Measurements from ENCODE around the gene LDLR. TPM values are rescaled to one million over a fixed set of nuclear protein-coding genes. Genes with fewer than 3 reads are reported as not detected.

LDLR gene
- polyA plus RNA-seq, 2 of the 4 experiments (the other 2 are of a cell fraction) = 29.2 to 55.8 TPM

GRCh38 chr19:11041194-11041593 lies 48.1 kb upstream of the LDLR start:
- Histone ChIP-seq H3K9me3 (no peaks in the 10 kb centered on the region), H3K4me3 (no peak overlapping the region), H3K27ac (no peak overlapping the region), H3K4me1 (no peaks in the 10 kb centered on the region), H3K4me2 (no peak overlapping the region)
- no peak for TF ChIP-seq FOSB (CRISPR knock-in tag; IDR thresholded peaks at IDR 0.05)
- no peak for TF ChIP-seq SREBF2 (IDR thresholded peaks at IDR 0.05)
- no peak for TF ChIP-seq ZC3H11A (IDR thresholded peaks at IDR 0.05)
- no peak for TF ChIP-seq MAFK (IDR thresholded peaks at IDR 0.05; ENCODE audit: partially characterized antibody)
- TF ChIP-seq POLR2A (IDR thresholded peaks at IDR 0.05; ENCODE audit: low read length) = no peak
- TF ChIP-seq JUN (IDR thresholded peaks at IDR 0.05) = no peak
- TF ChIP-seq RFX5 (IDR thresholded peaks at IDR 0.05) = no peak
- TF ChIP-seq CHD4 (IDR thresholded peaks at IDR 0.05; ENCODE audit: borderline replicate concordance) = no peak
- TF ChIP-seq CBX2 (IDR thresholded peaks at IDR 0.05; ENCODE audit: borderline replicate concordance, low read depth) = no peak
- no peak for TF ChIP-seq KDM5A (IDR thresholded peaks at IDR 0.05)
- no peak for TF ChIP-seq ZNF302 (CRISPR knock-in tag; IDR thresholded peaks at IDR 0.05)
- TF ChIP-seq EP300 (IDR thresholded peaks at IDR 0.05) = no peak
- no peak for FAIRE-seq
- DNase-seq (ENCODE audit: low read depth in 1 of 2, low spot score in 1 of 2) = no peak
- ChIA-PET POLR2A (no interaction called here), CTCF (interaction anchor here (1.4 to 1.5 kb wide), 2 partner anchors 13 to 163 kb away, joined by 3 to 4 read pairs; no protein-coding TSS in a partner anchor)
- no peak for ATAC-seq
- WGBS (ENCODE audit: missing lambda C conversion rate) = 98% methylated on average over 22 of the region's 33 CpGs

- ChIA-PET CTCF (interaction anchor here (2.4 kb wide), 1 partner anchor 84 kb away, joined by 6 read pairs; no protein-coding TSS in a partner anchor), POLR2A (no interaction called here)
- ATAC-seq = no peak; a peak in 1 of 6 replicates
- no peak for DNase-seq (ENCODE audit: low read depth in 1 of 2, low spot score in 1 of 2)
- no peak for FAIRE-seq
- H3K4me1 ChIP-seq = no peaks in the 10 kb centered on the region
- H3K4me3 ChIP-seq = no peak overlapping the region
- H3K27ac ChIP-seq = no peak overlapping the region
- no peaks in the 10 kb centered on the region for H3K9me3 ChIP-seq
- TF ChIP-seq SMC3 (IDR thresholded peaks at IDR 0.05) = no peak
- H3K4me2 ChIP-seq = no peak overlapping the region
- WGBS (ENCODE audit: missing lambda C conversion rate) = 92% methylated on average over 13 of the region's 13 CpGs
Measured at GRCh38 chr19:11041966-11042627, 47.2 kb upstream of the LDLR start.

- H3K27ac ChIP-seq = no peak overlapping the region
- H3K4me2 ChIP-seq = no peak overlapping the region
- no peaks in the 10 kb centered on the region for H3K4me1 ChIP-seq
- H3K9me3 ChIP-seq = no peaks in the 10 kb centered on the region
- ChIA-PET POLR2A (no interaction called here), CTCF (interaction anchor here (1.0 to 4.2 kb wide), 4 partner anchors 9 to 82 kb away, joined by 3 to 22 read pairs (median 6); no protein-coding TSS in a partner anchor)
- DNase-seq (ENCODE audit: low read depth in 1 of 2, low spot score in 1 of 2) (no peak), FAIRE-seq (no peak), ATAC-seq (no peak)
- no peak for TF ChIP-seq TFCP2L1 (CRISPR knock-in tag; IDR thresholded peaks at IDR 0.05)
- no peak for TF ChIP-seq ESRRA (IDR thresholded peaks at IDR 0.05; ENCODE audit: borderline replicate concordance, low read length)
- no peak for TF ChIP-seq E2F6 (IDR thresholded peaks at IDR 0.05; ENCODE audit: borderline replicate concordance, low read depth)
- no peak for TF ChIP-seq CTCF (IDR thresholded peaks at IDR 0.05)
- TF ChIP-seq POLR2AphosphoS2 (conservative IDR thresholded peaks at IDR 0.05; ENCODE audit: low read length) = no peak
- no peak for TF ChIP-seq HDAC2 (IDR thresholded peaks at IDR 0.05)
- no peak for TF ChIP-seq CHD2 (IDR thresholded peaks at IDR 0.05; ENCODE audit: low read length, partially characterized antibody)
- no peak for TF ChIP-seq RCOR1 (IDR thresholded peaks at IDR 0.05; ENCODE audit: low read depth, low read length)
- TF ChIP-seq RAD21 (conservative IDR thresholded peaks at IDR 0.05 in 1 of 2, IDR thresholded peaks at IDR 0.05 in 1 of 2) = no peak
- TF ChIP-seq NR3C1 (IDR thresholded peaks at IDR 0.05) = no peak
- TF ChIP-seq HOXA7 (CRISPR knock-in tag; IDR thresholded peaks at IDR 0.05) = no peak
- no peak for TF ChIP-seq BHLHE40 (IDR thresholded peaks at IDR 0.05; ENCODE audit: low read depth, low read length)
- no peak for TF ChIP-seq JUN (IDR thresholded peaks at IDR 0.05)
- TF ChIP-seq NPAS2 (CRISPR knock-in tag; IDR thresholded peaks at IDR 0.05; ENCODE audit: borderline replicate concordance) = no peak
- TF ChIP-seq SMC3 (IDR thresholded peaks at IDR 0.05) = no peak
- no peak for TF ChIP-seq FOSB (CRISPR knock-in tag; IDR thresholded peaks at IDR 0.05)
- no peak for TF ChIP-seq ZNF302 (CRISPR knock-in tag; IDR thresholded peaks at IDR 0.05)
- no peak for TF ChIP-seq ELK1 (IDR thresholded peaks at IDR 0.05; ENCODE audit: low read depth, low read length)
- no peak for TF ChIP-seq SREBF2 (IDR thresholded peaks at IDR 0.05)
- no peak for TF ChIP-seq ZC3H11A (IDR thresholded peaks at IDR 0.05)
- 86% methylated on average over 10 of the region's 10 CpGs for WGBS (ENCODE audit: missing lambda C conversion rate)
- no peak overlapping the region for H3K4me3 ChIP-seq
Measured at GRCh38 chr19:11044431-11044830, 44.8 kb upstream of the LDLR start.
